Measurements from ENCODE around the gene FRYL.
"Not testable (repeated sequence)": the region's sequence is repeated elsewhere in the genome, so short reads cannot be mapped to it uniquely, and the experiment has no call there.

FRYL gene

GRCh38 chr4:48642421-48643374, 137.4 kb downstream of the FRYL start:
- H3K27ac Mint-ChIP-seq: no peak overlapping the region
- peaks cover 8% of the 10 kb centered on the region for H3K36me3 Mint-ChIP-seq
- no peaks in the 10 kb centered on the region for H3K27me3 Mint-ChIP-seq
- no peaks in the 10 kb centered on the region for H3K9me3 Mint-ChIP-seq
- H3K4me3 Mint-ChIP-seq: no peak overlapping the region
- peaks cover 65% of the 10 kb centered on the region for H3K4me1 Mint-ChIP-seq

GRCh38 chr4:48641401-48641800, 138.7 kb downstream of the FRYL start:
- Mint-ChIP-seq H3K27ac (no peak overlapping the region), H3K4me1 (peaks cover 62% of the 10 kb centered on the region), H3K36me3 (peaks cover 8% of the 10 kb centered on the region)

GRCh38 chr4:48640699-48641098, 139.4 kb downstream of the FRYL start:
- no peaks in the 10 kb centered on the region for H3K27me3 Mint-ChIP-seq
- peaks cover 8% of the 10 kb centered on the region for H3K36me3 Mint-ChIP-seq
- no peak overlapping the region for H3K27ac Mint-ChIP-seq
- no peaks in the 10 kb centered on the region for H3K9me3 Mint-ChIP-seq
- H3K4me3 Mint-ChIP-seq: no peak overlapping the region
- H3K4me1 Mint-ChIP-seq: peaks cover 56% of the 10 kb centered on the region

More at GRCh38 chr4:48641401-48641800, 138.7 kb downstream of the FRYL start:
- Mint-ChIP-seq H3K27me3 (no peaks in the 10 kb centered on the region), H3K9me3 (no peaks in the 10 kb centered on the region), H3K4me3 (no peak overlapping the region)

- H3K27me3 Mint-ChIP-seq: no peaks in the 10 kb centered on the region
- peaks cover 8% of the 10 kb centered on the region for H3K36me3 Mint-ChIP-seq
- peaks cover 53% of the 10 kb centered on the region for H3K4me1 Mint-ChIP-seq
- no peaks in the 10 kb centered on the region for H3K9me3 Mint-ChIP-seq
- H3K4me3 Mint-ChIP-seq: no peak overlapping the region
- no peak overlapping the region for H3K27ac Mint-ChIP-seq
Measured at GRCh38 chr4:48640225-48640624, 139.9 kb downstream of the FRYL start.

- Mint-ChIP-seq H3K27ac (no peak overlapping the region), H3K4me1 (peaks cover 51% of the 10 kb centered on the region), H3K9me3 (no peaks in the 10 kb centered on the region), H3K27me3 (no peaks in the 10 kb centered on the region), H3K4me3 (no peak overlapping the region), H3K36me3 (peaks cover 8% of the 10 kb centered on the region)
Measured at GRCh38 chr4:48639807-48640206, 140.3 kb downstream of the FRYL start.

- H3K4me1 Mint-ChIP-seq: peaks cover 51% of the 10 kb centered on the region
- not testable (repeated sequence) for H3K4me3 Mint-ChIP-seq, H3K9me3 Mint-ChIP-seq, H3K27me3 Mint-ChIP-seq, H3K36me3 Mint-ChIP-seq
- peak overlapping the region; percentile 49 for H3K27ac Mint-ChIP-seq
Measured at GRCh38 chr4:48638586-48638985, 141.5 kb downstream of the FRYL start.

GRCh38 chr4:48636911-48637310, 143.2 kb downstream of the FRYL start:
- no peak overlapping the region for H3K27ac Mint-ChIP-seq
- no peaks in the 10 kb centered on the region for H3K9me3 Mint-ChIP-seq
- H3K27me3 Mint-ChIP-seq: no peaks in the 10 kb centered on the region
- H3K4me1 Mint-ChIP-seq: peaks cover 37% of the 10 kb centered on the region
- peaks cover 8% of the 10 kb centered on the region for H3K36me3 Mint-ChIP-seq
- no peak overlapping the region for H3K4me3 Mint-ChIP-seq

GRCh38 chr4:48635980-48636379, 144.1 kb downstream of the FRYL start:
- H3K27ac Mint-ChIP-seq: no peak overlapping the region
- H3K27me3 Mint-ChIP-seq: no peaks in the 10 kb centered on the region
- H3K36me3 Mint-ChIP-seq: peaks cover 8% of the 10 kb centered on the region
- H3K4me3 Mint-ChIP-seq: no peak overlapping the region
- H3K4me1 Mint-ChIP-seq: peaks cover 32% of the 10 kb centered on the region
- H3K9me3 Mint-ChIP-seq: no peaks in the 10 kb centered on the region

GRCh38 chr4:48635310-48635709, 144.8 kb downstream of the FRYL start:
- H3K4me3 Mint-ChIP-seq: no peak overlapping the region
- H3K4me1 Mint-ChIP-seq: peaks cover 26% of the 10 kb centered on the region
- H3K36me3 Mint-ChIP-seq: peaks cover 8% of the 10 kb centered on the region
- H3K9me3 Mint-ChIP-seq: no peaks in the 10 kb centered on the region
- H3K27ac Mint-ChIP-seq: peak overlapping the region; percentile 44
- H3K27me3 Mint-ChIP-seq: no peaks in the 10 kb centered on the region

GRCh38 chr4:48634688-48635308, 145.3 kb downstream of the FRYL start:
- H3K27me3 Mint-ChIP-seq: no peaks in the 10 kb centered on the region
- peaks cover 7% of the 10 kb centered on the region for H3K36me3 Mint-ChIP-seq
- H3K9me3 Mint-ChIP-seq: no peaks in the 10 kb centered on the region
- H3K4me3 Mint-ChIP-seq: no peak overlapping the region
- peaks cover 20% of the 10 kb centered on the region for H3K4me1 Mint-ChIP-seq
- no peak overlapping the region for H3K27ac Mint-ChIP-seq

- Mint-ChIP-seq H3K36me3 (peaks cover 2% of the 10 kb centered on the region), H3K4me3 (no peak overlapping the region), H3K27ac (no peak overlapping the region), H3K27me3 (no peaks in the 10 kb centered on the region), H3K4me1 (peaks cover 19% of the 10 kb centered on the region), H3K9me3 (no peaks in the 10 kb centered on the region)
Measured at GRCh38 chr4:48633657-48634056, 146.4 kb downstream of the FRYL start.

GRCh38 chr4:48629458-48629857, 150.6 kb downstream of the FRYL start:
- peaks cover 3% of the 10 kb centered on the region for H3K36me3 Mint-ChIP-seq
- no peaks in the 10 kb centered on the region for H3K9me3 Mint-ChIP-seq
- H3K27ac Mint-ChIP-seq: no peak overlapping the region
- no peaks in the 10 kb centered on the region for H3K27me3 Mint-ChIP-seq
- H3K4me1 Mint-ChIP-seq: peaks cover 9% of the 10 kb centered on the region
- H3K4me3 Mint-ChIP-seq: no peak overlapping the region

- H3K9me3 Mint-ChIP-seq: no peaks in the 10 kb centered on the region
- H3K27ac Mint-ChIP-seq: no peak overlapping the region
- H3K4me1 Mint-ChIP-seq: peaks cover 11% of the 10 kb centered on the region
- H3K27me3 Mint-ChIP-seq: no peaks in the 10 kb centered on the region
- no peak overlapping the region for H3K4me3 Mint-ChIP-seq
- peaks cover 15% of the 10 kb centered on the region for H3K36me3 Mint-ChIP-seq
Measured at GRCh38 chr4:48623182-48623780, 156.8 kb downstream of the FRYL start.

- Mint-ChIP-seq H3K36me3 (peaks cover 27% of the 10 kb centered on the region), H3K9me3 (no peaks in the 10 kb centered on the region), H3K4me3 (no peak overlapping the region), H3K27me3 (no peaks in the 10 kb centered on the region), H3K4me1 (peaks cover 11% of the 10 kb centered on the region), H3K27ac (no peak overlapping the region)
Measured at GRCh38 chr4:48620831-48621230, 159.2 kb downstream of the FRYL start.

- H3K27ac Mint-ChIP-seq: no peak overlapping the region
- no peaks in the 10 kb centered on the region for H3K27me3 Mint-ChIP-seq
- no peaks in the 10 kb centered on the region for H3K9me3 Mint-ChIP-seq
- H3K4me1 Mint-ChIP-seq: peaks cover 11% of the 10 kb centered on the region
- H3K4me3 Mint-ChIP-seq: no peak overlapping the region
- H3K36me3 Mint-ChIP-seq: peaks cover 31% of the 10 kb centered on the region
Measured at GRCh38 chr4:48620093-48620492, 160.0 kb downstream of the FRYL start.

- no peak overlapping the region for H3K4me3 Mint-ChIP-seq
- H3K9me3 Mint-ChIP-seq: no peaks in the 10 kb centered on the region
- no peaks in the 10 kb centered on the region for H3K27me3 Mint-ChIP-seq
- peaks cover 6% of the 10 kb centered on the region for H3K4me1 Mint-ChIP-seq
- H3K36me3 Mint-ChIP-seq: peaks cover 5% of the 10 kb centered on the region
- H3K27ac Mint-ChIP-seq: no peak overlapping the region
Measured at GRCh38 chr4:48604527-48604926, 175.6 kb downstream of the FRYL start.

Data from activated naive CD4-positive, alpha-beta T cell treated with anti-CD3 and anti-CD28 coated beads, Interleukin-2, amount 50 U/mL, for 24 hours (primary cell).